Body of pancreas (tissue), 4 donors: ENCODE results near the gene ERC1.

Experiments used
- CTCF ChIP-seq, 7 experiments: fragments of 450-650 bp in 4 of 7; fragments of 200-600 bp in 3 of 7; sonication (generic) in 3 of 7; IDR thresholded peaks; one replicate each; pipeline ENCODE4 v1.5.1; 2016 to 2019; ENCODE audit warnings: antibody characterized with exemption in 7 of 7
- POLR2A ChIP-seq, 3 donors: fragments of 450-650 bp; IDR thresholded peaks; one replicate each; pipeline ENCODE4 v1.6.1; 2016; ENCODE audit warnings: antibody characterized with exemption in 3 of 3, mild to moderate bottlenecking in 2 of 3

DNA sequence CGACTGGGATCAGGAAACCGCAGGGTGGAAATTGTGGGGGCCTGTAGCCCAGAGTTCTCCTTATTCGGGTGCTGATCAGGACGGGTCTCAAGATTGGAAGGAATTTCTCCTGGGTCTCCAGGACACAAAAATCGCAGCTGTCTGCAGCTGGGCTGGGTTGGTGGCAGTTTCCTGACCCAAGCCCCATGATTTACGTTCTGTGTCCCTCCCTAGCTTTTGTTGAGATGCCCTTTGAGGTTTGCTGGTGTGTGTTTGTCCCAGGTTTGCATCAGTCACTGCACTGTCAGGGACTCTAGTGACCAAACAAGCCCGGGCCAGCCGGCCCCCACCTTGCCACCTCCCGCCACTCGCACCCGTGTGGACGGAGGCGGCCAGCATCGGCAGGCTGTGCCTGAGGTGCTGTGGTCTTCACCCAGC lies 513.9 kb downstream of the ERC1 start:
- TF ChIP-seq CTCF (IDR thresholded peaks at IDR 0.05) (no peak), POLR2A (IDR thresholded peaks at IDR 0.05) (no peak)
